Measurements from ENCODE around the gene DCAF8L2.

GRCh38 chrX:27597508-27597907 is 7.4 kb downstream of the DCAF8L2 start:
- TF ChIP-seq CTCF (IDR thresholded peaks at IDR 0.05) (no peak), POLR2A (IDR thresholded peaks at IDR 0.05) (no peak)

All from esophagus squamous epithelium (tissue), 4 donors.